ENCODE measurements around the gene FSTL4. TPM values are rescaled to one million over a fixed set of nuclear protein-coding genes. Genes with fewer than 3 reads are reported as not detected.

Gene FSTL4
- total RNA-seq, 1 experiment from 2014 or later = 0.40 TPM

- DNase-seq (ENCODE audit: low read depth) = no peak
Observed at GRCh38 chr5:133367984-133368383, 244.4 kb downstream of the FSTL4 start.

DNA sequence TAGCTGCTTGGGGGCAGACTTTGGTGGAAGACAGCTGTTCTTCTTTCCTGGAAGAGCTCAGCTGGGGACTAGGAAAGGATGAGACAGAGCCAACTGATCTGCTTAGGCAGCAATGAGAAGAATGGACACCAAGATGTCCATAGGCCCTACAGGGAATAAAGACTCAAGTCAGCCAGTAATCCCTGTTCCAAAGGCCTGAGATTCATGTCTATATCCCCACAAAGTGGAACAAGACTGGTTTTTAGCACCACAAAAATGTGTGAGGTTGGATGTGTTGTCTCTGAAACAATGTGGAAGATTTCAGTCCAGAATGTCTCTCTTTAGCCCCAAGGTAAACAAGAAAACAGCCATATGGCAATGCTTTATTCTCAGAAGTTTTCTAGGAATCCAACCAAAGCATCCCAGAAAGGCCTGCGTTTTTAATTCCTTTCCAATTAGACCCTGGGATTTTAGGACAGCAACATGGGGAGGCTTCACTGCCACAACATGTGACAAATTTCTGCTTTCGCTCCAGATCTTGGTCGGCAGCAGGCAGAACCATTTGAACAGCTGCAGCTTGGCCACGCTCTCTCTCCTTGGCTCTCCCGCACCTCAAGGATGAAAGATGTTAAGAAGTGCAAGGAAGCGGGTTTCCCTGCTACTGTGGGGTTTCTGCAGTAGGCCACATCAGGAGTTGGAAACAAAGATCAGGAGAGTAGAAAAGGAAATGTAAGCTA is 245.1 kb downstream of the FSTL4 start:
- DNase-seq (ENCODE audit: low read depth) = no peak

GRCh38 chr5:133366438-133366837 is 245.9 kb downstream of the FSTL4 start:
- no peak for DNase-seq (ENCODE audit: low read depth)

DNA sequence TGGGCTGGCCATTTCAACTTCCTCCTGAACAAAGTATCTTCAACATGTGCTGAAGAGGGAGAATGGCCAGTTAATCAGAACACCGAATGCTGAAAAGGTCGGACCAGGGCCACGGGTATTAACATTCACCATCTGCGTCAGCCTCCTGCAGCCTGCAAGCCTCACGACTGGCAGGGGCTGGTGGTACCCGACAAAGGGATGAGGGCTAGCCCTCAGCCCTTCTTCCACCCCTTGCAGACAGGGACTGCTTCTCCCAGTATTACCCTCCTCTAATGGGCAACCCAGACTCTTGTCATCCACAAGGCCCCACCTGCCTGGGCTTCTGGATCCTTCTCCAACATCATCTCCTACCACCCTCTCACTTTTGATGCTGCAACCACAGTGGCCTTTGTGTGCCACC is 246.6 kb downstream of the FSTL4 start:
- no peak for DNase-seq (ENCODE audit: low read depth)

GRCh38 chr5:133364936-133365707 is 247.2 kb downstream of the FSTL4 start:
- DNase-seq (ENCODE audit: low read depth) = no peak

DNA sequence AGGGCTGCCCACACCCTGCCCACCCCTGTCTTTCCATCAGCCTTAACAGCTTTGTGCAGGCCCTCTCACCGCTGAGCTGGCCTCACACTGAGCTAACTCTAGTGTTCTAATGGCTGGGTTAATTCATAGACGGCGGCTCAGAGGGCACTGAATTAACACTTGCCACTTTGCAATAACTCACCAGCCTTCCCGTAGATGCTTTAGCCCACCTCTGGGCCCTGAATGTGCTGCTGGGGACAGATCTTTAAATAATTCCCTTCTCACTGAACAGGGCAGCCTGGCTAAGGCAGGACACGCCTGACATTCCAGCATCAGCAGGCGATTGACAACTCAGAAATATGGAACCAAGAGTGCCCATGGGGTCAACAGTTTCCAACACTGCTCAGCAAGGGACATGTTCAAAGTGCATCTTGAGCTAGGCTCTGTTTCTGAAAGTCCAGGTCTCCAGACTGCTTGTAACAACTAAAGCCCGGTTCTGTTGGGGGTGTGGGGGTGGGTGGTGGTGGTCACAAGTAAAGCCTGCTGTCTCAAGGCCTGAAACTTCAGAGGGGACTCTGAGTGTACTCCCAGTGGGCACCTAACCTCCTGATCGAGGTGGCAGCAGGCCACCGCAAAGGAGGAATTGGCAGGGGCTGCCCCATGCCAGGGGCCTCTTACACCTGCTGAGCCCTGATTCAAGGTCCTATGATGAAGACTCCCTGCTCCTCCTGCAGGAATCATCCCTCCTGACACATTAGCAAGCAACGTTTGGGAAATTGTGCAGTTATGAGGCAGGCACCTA is 248.3 kb downstream of the FSTL4 start:
- DNase-seq (ENCODE audit: low read depth) = no peak

- DNase-seq (ENCODE audit: low read depth) = no peak
Observed at GRCh38 chr5:133362438-133362837, 249.9 kb downstream of the FSTL4 start.

- no peak for DNase-seq (ENCODE audit: low read depth)
Observed at GRCh38 chr5:133361922-133362321, 250.4 kb downstream of the FSTL4 start.

- no peak for DNase-seq (ENCODE audit: low read depth)
Observed at GRCh38 chr5:133360693-133361472, 251.5 kb downstream of the FSTL4 start.

- DNase-seq (ENCODE audit: low read depth) = no peak
Observed at GRCh38 chr5:133359861-133360260, 252.5 kb downstream of the FSTL4 start.

DNA sequence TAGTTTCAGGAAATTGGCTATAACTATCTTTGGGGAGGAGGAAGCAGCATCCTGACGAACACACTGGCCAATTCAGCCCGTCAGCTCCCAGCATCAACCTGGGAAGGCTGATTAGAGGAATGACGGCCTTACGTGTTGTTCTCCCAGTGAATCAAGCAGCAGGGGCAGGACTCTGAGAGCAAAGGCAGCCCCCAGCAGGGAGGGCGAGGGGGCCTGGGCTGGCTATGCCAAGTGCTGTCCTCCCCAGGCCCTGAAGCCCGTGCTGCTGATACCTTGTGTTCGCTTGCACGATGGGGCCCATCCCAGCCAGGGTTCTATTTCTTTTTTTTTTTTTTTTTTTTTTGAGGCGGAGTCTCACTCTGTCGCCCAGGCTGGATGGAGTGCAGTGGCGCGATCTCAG is 254.1 kb downstream of the FSTL4 start:
- DNase-seq (ENCODE audit: low read depth) = no peak

DNA sequence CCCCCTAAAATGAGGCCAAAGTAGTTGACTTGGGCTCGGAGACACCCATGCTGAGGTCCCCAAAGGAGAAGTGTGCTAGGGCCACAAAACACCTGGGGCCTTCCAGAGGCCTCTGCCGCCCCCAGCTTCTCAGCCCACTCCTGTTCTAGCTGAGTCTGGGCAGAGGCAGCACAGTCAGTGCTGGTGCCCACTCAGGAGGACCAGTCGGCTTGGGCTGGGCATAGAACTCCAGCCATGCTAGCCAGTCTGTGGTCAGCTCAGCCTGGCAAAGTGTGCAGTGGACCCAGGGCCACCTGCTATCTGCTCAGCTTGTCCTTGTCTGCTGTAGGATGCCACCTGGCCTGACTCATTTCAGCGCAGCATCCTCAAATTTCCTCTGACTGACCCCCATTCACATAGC is 254.6 kb downstream of the FSTL4 start:
- no peak for DNase-seq (ENCODE audit: low read depth)

GRCh38 chr5:133356984-133357421 is 255.3 kb downstream of the FSTL4 start:
- DNase-seq (ENCODE audit: low read depth) = no peak

DNA sequence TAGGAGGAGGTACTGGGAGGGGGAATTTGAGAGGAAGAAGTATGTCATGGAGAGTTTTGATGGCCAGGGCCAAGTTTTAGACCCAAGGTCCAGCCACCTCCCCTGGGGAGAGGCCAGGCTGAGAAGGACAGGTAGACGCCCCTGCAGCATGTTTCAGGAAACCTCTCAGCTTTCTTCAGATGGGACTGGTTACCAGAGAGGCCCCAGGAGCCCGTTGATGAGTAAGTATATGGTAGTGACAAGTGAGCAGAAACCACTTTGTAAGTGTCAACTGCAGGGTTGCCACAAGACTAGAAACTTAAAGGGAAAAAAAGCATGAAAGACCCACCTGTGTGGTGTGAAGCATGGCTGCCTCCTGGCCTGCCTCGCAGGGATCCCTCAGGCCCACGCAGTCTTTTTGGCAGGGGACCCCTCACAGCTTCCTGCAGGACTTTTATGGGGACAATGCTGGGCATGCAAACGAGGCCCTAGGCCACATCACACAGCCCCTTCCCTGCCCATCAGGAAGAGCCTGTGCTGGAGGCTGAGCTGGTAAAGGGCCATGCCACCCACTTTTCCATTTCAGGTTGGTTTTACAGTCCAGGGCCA is 255.9 kb downstream of the FSTL4 start:
- DNase-seq (ENCODE audit: low read depth) = no peak

DNA sequence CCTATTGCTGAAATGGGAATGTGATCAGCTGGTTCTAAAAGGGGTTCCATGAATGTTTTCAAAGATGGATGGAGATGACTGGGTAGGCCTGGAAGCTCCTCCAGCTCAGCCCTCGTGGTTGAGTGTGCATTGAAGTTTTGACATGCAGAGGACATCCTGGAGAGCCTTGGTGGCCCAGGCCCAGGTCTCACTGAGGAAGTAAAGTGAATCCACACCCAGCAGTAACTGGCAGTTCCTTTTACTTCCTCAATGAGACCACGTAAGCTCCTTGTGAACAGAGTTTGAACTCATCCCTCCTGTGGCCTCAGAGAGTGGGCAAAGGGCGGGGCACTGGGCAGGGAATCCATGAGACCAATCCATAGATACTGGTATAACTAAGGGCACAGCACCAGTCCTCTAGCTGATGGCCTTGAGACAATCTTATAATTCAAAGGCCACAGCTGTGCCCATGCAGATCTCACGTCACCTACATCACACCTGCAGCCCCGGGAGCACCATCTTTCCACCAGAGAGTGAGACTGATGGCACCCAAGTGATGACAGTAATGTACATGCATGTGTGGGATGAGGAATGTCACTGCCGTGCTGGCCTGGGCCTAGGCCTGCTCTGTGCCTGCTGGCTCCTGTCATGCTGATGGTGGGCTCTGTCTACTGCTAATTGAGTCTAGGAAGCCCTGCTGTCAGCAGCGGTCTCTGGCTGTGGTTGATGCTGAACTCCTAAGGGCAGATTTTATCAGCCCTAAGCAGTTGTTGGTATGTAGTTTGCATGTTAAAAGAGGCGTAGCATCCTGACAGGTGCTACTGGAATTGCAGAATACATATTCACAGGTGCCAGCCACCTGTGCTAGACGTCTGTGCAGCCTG is 257.8 kb downstream of the FSTL4 start:
- no peak for DNase-seq (ENCODE audit: low read depth)

DNA sequence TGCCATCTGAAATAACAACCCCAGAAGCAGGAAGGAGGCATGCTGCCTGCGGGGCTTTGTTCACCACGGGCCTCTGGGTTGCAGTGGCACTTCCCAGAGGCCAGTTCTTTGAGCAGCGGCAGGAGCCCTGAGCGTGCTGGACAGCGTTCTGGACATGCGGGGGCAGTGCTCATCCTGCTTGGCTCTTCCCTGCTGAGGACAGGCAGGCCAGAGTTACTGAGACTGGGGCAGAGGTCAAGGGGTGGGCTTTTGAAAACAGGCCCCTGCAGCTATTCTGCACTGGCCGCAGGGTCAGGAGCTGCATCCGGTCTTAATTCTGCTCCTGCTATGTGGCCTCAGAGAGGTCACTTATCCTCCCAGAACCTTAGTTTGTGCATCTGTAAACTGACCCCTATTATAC is 258.6 kb downstream of the FSTL4 start:
- no peak for DNase-seq (ENCODE audit: low read depth)

GRCh38 chr5:133348406-133348805 is 263.9 kb downstream of the FSTL4 start:
- no peak for DNase-seq (ENCODE audit: low read depth)

GRCh38 chr5:133347039-133347438 is 265.3 kb downstream of the FSTL4 start:
- DNase-seq (ENCODE audit: low read depth) = no peak

GRCh38 chr5:133344266-133344665 is 268.1 kb downstream of the FSTL4 start:
- no peak for DNase-seq (ENCODE audit: low read depth)

DNA sequence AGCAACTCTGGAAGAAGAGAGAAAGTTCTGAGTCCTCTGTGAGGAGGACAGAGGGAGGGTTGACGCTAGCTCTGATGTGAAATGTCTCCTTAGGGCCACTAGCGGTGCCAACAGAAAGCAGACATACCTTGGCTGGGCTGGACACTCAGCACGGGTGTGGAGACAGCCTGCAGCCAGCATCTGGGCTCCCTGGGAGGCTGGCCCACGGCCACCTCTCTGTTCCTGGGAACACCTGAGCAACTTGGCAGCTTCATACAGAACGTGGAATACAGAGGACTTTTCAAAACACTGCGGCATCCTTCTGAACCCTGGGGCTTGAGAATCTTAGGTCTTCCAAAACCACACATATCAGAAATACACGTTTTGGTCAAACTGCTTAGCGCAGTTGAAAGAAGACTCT is 269.1 kb downstream of the FSTL4 start:
- no peak for DNase-seq (ENCODE audit: low read depth)

Measured in LHCN-M2 (cell line).